ENCODE data around the gene GPR34. TPM values are rescaled to one million over a fixed set of nuclear protein-coding genes. Genes with fewer than 3 reads are reported as not detected.
"Not testable (repeated sequence)": the region's sequence is repeated elsewhere in the genome, so short reads cannot be mapped to it uniquely, and the experiment has no call there.

The GPR34 gene, protein sequence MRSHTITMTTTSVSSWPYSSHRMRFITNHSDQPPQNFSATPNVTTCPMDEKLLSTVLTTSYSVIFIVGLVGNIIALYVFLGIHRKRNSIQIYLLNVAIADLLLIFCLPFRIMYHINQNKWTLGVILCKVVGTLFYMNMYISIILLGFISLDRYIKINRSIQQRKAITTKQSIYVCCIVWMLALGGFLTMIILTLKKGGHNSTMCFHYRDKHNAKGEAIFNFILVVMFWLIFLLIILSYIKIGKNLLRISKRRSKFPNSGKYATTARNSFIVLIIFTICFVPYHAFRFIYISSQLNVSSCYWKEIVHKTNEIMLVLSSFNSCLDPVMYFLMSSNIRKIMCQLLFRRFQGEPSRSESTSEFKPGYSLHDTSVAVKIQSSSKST
- polyA plus RNA-seq (ENCODE audit: insufficient read length in 4 of 4) = 1 to 10 TPM; 1.5 to 5.6 (median 4.3) TPM

DNA sequence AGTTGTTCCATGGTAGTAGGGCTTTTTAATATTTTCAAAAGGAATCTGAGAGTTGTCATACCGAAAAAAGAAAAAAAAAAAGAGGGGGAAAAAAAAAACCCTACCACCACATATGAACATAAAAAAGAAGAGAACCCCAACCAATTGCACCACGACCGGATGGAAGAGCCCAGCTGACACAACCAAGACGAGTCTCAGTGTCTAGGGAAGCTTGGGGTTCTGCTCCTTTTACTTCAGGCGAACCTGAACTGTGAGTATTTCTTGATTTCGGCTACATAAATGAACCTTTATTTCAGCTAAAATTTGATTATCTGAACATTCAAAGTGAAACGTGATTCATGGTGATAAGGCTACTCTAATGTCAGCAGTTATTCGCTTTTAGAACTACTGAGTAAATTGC, at the start of gene GPR34:
Gene GPR34 (plus strand): TSS at position 139 of the 400 bp plus-strand sequence. CDS start 6,661 bp downstream, outside the sequence.
- DNase-seq (ENCODE audit: low read depth in 4 of 4, low spot score in 2 of 4) = no peak

DNA sequence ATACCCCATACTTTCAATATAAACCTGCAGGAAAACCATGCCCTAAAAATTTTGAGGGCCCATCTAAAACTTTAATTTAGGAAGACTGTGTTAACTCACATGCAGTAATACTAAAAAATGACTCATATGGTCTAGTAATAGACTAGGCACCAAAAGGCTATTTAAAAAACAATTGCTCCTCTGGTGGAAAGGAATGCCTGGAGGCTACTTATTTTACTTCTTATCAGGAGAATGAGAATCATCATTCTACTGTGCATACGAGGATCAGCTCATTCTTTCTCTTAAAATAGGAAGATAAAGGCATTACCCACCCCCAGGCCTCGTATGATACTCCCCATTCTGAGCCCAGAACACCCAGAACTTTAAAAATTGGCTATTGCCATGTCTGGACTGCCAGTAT, 42.6 kb upstream of the GPR34 start:
- DNase-seq (ENCODE audit: low read depth in 4 of 4, low spot score in 2 of 4) = not testable (repeated sequence)

DNA sequence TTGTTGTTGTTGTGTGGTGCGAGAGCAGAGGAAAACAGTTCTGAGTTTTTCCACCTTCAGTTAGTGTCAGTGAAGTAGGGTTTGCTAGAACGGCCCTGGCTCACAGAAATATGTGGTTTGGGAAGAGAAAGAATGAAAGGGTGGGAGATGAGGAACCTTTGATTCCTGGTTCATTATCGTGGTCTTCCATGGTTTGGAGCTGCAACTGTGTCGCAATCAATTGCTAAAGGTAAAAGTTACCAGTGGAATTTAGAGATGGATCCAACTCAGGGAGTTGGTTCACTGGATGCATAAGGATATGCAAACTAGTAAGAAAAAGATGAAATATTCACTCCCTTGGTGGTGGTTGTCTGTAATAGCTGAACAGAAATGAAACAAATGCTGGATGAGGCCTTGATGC, 35.6 kb upstream of the GPR34 start:
- no peak for DNase-seq (ENCODE audit: low read depth in 4 of 4, low spot score in 2 of 4)

DNA sequence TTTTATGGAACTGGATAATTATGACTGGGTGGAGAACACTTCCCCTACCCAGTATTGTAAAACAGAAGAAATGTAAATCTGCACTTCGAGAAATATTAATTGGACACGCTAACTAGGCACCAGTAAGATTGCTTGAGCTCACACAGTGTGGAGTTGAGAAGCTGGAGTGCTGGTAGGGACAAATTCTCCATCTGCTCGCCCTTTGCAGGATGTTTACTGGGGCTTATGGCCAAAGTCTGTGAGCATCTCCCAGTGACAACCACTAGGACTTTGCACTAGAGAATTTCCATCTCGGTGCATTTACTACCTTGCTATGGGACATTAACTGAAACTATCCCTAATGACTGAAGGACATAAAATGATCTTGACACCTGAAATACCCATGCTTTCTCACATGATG, 33.7 kb upstream of the GPR34 start:
- DNase-seq (ENCODE audit: low read depth in 4 of 4, low spot score in 2 of 4) = no peak

DNA sequence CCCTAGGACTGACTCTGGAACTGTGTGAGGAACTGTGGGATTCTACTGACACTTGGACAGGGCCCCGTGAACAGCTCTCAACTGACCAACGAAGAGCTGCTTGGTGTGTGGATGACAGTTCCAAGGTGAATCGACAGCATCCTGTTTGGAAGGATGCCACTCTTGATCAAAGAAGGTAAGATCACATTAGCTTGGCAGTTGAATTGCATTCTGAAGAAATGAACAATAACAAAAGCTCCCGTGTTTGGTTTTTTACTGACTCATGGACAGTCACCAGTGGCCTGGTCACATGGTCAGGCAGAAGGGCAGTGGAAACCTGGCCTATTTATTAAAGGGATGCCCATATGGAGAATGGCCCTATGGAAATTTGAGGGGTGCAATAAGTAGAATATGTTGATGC, 33.1 kb upstream of the GPR34 start:
- DNase-seq (ENCODE audit: low read depth in 4 of 4, low spot score in 2 of 4) = no peak

DNA sequence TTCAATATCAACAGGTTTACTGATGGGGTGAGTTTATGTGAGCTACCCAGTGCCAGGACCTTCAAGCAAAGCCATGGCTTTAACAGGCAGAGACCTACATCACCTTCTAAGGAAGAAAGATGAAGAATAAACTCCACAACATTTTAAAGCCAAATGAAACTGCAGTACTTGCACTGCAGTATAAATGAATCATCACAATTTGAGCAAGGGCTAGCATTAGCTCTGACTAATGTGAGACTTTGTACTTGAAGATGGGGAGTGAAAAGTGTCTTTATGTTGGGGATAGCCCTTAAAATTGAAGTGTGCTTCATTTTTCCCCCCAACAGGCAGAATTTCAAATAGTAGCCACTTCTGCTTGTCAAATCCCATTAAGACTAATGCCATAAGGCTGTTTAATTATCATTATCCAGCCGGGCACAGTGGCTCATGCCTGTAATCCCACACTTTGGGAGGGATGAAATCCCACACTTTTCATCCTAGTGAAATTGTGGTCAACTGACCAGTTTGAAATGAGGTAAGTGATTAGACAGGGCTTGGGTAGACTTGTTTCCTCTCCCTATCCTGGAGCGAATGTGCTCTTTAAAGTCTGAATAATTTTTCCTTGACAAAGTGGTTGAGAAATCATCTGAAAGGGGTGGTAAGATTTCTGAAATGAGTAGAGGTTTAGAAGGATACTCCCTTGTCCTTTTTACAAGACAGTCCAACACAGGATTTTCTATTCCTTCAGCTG, 27.2 kb upstream of the GPR34 start:
- no peak for DNase-seq (ENCODE audit: low read depth in 4 of 4, low spot score in 2 of 4)

DNA sequence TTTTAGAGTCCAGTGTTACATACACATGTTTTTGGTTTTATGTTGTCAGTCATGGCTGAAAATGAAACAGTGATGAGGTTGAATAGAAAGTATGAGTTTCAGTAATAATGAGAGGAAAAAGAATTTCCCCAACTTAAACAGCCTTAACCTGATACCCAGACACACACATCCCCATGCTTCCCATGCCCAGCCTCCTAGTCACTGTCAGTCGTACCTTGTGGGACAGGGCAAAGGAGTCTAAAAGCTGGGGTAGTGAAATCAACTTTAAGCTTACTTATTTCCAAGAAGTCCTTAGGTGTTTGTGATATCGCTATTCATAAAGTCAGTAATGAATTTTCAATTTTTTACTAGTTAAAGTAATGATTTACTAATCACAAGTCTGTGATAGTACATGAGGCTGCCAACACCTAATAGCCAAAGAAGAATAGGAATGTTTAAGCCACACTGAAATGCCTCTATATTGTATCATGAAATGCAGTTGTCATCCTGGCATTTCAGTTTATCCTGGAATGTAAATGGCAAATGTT, 24.3 kb upstream of the GPR34 start:
- no peak for DNase-seq (ENCODE audit: low read depth in 4 of 4, low spot score in 2 of 4)

DNA sequence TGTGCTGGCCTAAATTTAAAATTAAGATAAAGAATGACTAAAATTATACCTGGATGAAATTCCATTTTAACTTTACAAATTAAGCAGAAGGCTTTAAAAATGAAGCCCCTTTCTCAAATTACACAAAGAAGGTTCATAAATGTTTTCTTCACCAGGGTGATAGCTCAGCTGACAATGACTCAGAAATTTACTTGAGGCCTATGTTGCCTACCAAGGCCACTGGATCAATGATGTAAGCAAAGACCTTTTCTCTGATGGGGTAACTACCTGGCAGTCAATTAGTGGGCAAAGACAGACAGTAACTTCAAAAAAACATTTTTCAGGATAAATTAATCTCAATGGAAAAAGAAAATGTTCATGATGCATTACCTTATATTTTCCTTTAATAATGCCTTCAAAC, 23.9 kb upstream of the GPR34 start:
- no peak for DNase-seq (ENCODE audit: low read depth in 4 of 4, low spot score in 2 of 4)

DNA sequence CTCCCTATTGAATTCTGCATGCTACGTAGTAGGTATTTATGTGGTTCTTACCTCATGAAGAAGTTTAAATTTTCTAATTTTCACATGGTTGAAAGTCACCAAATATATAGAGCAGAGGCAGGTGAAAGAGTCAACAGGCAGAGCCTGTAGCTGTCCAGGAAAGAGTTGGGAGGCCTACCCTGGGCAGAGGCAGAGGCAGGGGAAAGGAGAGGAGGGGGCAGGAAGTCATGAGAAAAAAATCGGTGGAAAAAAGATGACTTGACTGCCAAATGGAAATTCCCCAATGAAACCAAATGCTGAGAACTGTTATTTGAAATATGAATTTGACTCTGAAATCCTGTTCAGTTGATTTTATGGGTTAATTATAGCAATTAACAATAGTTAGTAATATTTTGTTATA, 23.1 kb upstream of the GPR34 start:
- no peak for DNase-seq (ENCODE audit: low read depth in 4 of 4, low spot score in 2 of 4)

DNA sequence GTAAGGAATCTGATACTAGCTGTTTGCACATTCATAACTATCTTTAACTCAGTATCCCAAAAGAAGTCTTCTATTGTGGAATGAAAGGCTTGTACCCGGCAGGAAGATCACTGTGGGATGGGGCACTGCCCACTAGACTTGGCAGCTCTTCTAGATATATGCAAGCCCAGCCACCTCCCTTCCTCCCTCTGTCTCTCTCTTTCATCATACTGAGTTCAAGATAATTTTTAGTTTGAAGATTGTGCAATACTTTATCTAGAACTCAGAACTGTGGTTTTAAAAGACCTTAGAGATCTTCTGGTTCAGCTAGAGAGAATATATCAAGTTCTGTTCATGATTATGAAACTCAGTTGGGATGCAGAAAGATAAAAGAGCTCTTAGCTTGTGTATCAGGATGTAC, 22.5 kb upstream of the GPR34 start:
- no peak for DNase-seq (ENCODE audit: low read depth in 4 of 4, low spot score in 2 of 4)

DNA sequence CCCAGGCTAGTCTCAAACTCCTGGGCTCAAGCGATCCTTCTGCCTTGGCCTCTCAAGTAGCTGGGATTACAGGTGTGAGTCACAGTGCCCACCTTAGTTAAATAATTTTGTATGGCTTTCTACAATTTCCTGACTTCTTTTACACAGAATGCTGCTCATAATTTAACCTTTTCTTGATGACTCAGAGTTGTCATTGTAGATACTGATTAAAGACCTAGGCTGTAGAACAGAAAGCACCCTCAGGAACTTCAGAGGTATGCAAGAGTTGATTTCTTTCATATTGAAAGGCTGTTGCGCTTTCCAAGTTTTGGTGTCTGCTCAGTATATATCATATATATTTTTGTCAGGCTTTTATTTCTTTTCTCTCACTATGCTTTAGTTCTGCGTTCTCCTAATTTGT, 21.1 kb upstream of the GPR34 start:
- DNase-seq (ENCODE audit: low read depth in 4 of 4, low spot score in 2 of 4) = no peak

DNA sequence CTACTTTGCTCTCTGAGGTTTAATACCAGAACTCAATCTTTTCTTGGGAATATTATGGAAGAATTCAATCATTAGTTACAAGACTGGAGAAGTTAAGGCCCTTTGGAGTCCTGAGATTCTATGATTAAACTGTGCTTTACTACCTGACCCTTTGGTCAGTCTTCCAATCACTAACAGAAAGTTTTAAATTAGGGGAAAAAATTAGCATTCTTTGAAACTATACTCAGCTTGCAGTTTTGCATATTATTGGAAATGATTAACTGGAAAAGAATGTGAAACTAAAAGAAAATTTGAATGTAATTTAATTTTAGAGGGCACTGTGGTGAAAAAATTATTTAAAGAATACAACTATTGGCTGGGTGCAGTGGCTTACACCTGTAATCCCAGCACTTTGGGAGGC, 18.7 kb upstream of the GPR34 start:
- no peak for DNase-seq (ENCODE audit: low read depth in 4 of 4, low spot score in 2 of 4)

DNA sequence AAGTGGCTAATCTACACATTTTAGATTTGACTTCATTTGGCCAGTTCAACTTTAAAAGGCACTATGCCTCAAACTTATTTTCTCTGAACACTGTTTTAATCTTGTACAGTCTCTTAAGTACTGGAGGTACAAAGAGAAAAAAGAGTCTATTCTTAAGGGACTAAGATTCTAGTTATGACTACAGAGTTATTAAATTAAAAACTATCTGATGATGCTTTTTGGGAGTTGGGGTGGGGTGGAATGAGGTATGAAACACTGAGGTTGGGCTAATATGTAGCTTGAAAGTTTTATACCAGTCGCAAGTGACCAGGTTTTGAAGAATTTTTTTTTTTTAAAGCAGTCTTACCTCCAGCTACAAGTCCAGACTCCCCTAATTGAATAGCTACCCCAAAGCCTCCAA, 17.7 kb upstream of the GPR34 start:
- DNase-seq (ENCODE audit: low read depth in 4 of 4, low spot score in 2 of 4) = no peak

DNA sequence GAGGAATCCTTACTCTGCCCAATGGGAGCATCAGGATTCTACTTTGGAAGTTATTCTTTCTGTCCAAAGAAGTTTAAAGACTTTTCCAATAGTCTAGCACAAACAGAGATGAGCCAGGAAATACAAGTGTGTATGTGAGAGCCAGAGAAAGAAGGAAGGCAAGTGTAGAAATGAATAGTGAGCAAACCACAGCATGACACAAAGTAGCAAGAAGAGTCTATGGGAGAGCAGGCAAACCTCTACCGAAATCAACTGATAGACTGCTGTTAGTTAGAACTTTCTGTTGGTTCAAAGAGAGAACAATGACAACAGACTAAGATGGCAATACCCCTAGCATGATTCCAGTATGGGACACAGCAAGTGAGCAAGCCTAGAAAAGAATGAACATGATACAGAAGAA, 16.1 kb upstream of the GPR34 start:
- no peak for DNase-seq (ENCODE audit: low read depth in 4 of 4, low spot score in 2 of 4)

DNA sequence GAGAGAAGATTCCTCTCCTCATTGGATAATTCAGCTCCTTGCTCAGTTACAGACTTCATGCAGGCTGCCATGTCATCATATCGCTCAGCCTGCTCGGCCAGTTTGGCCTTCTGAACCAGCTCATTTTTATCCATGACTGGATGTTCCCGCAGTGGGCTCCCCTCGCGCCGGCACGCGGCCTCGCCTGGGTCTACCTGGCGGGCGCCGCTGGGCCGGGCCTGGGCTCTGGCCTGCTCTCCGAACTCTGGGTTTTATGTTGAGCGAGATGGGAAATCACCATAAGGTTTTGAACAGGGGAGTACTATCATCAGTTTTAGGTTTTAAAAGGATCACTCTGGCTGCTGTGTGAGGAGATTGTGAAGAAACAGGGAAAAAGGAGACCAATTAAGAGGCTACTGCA, 12.4 kb upstream of the GPR34 start:
- DNase-seq (ENCODE audit: low read depth in 4 of 4, low spot score in 2 of 4) = not testable (repeated sequence)

DNA sequence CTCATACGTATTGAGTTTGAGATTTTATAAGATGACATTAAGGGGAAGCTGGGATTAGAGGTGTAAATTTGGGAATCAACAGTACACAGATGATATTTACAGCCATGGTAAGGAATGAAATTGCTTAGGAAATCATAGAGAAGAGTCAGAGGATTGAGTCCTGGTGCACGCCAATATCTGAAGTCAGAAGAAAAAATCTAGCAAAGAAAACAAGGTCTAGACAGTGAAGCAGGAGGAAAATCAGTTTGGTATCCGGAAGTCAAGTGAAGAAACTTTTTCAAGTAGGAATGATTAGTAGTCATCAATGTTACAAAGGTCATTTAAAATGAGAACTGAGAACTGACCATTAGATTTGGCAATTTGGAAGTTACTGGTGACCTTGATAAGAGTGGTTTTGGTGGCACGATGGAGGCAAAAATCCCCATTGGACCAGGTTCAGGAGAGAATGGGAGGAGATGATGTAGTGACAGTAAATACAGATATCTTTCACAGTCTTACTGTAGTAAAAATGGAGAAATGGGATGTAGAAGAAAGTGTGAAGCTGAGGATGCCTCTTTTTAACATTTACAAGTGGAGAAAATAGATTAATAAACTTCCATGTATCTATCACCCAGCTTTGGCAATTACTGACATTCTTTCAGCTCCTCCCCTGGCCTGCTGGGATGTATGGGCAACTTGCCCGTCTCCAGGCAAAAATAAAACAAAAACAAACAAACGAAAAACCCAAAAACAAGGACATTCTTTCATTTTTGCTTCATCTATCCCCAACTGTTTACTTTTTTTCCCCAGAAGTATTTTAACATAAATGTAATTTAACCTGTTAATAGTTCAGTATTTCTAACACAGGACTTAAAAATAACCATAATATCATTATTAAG, 11.4 kb upstream of the GPR34 start:
- DNase-seq (ENCODE audit: low read depth in 4 of 4, low spot score in 2 of 4) = no peak

DNA sequence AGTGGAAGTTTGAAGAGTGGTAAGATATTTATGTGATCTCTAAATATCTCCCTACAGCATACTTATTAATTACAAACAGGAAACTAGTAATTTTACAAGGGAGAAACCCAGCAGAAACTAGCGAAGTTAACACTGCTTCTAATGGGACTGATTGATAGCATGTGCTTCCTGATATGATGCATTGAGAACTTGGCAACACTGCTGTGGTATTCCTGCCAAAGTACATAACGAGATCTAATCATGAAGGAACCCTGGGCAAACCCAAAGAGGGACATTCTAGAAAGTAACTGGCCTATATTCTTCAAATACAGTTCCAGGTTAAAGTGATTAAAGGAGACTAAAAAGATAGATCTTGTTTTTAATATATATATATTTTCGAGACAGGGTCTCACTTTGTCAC, 4.6 kb upstream of the GPR34 start:
- DNase-seq (ENCODE audit: low read depth in 4 of 4, low spot score in 2 of 4) = no peak

DNA sequence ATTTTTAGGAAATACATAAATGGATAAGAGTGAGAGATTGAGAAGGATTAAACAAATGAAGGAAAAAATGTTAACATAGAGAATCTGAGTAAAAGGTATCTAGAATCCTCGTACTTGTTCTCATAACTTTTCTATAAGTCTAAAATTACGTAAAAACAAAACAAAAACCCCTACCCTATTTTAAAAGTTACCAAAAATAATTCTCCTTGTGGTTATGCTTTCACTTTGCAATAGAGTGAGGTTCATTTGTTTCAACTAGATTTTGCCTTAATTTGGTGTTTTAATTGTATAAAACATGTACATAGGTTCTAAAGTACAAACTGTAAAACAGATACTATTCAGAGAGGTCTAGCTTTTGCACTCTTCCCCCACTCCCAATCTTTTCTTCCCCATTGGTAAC, 3.8 kb upstream of the GPR34 start:
- DNase-seq (ENCODE audit: low read depth in 4 of 4, low spot score in 2 of 4) = no peak

DNA sequence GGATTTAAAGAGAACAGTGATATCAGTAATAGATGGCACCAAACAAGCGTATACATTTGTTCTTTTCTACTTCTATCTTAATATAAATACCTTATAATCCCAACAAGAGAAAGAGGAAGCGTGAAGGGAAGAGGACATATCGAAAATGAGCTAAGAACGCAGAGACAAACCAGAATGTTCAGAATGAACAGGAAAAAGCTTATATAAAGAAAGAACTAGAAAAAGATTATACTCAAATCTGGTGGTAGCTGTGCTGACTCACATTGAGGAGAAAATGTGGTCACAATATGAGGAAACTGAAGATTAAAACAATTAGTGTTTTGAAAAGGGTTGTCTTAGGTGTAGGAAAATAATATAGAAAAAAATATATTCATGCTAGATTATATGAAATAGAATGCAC, 2.0 kb upstream of the GPR34 start:
- no peak for DNase-seq (ENCODE audit: low read depth in 4 of 4, low spot score in 2 of 4)

DNA sequence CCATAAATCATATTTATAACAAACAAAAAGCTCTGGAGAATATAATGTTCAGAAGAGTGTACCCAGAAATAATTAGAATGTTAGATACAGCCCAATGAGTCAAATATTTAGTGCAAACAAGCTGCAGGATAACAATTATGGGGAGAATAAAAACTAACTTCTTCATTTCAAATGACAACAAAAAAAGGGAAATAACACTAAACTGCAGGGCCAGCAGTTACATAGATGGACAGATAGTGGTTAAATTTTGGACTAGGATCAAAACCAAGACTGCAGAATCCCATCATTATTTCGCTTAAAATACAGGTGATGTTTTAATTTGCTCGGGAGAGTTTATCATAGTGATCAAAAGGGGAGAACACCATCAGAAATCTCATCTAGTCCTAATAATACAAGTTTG, 617 bp upstream of the GPR34 start:
- DNase-seq (ENCODE audit: low read depth in 4 of 4, low spot score in 2 of 4) = no peak

DNA sequence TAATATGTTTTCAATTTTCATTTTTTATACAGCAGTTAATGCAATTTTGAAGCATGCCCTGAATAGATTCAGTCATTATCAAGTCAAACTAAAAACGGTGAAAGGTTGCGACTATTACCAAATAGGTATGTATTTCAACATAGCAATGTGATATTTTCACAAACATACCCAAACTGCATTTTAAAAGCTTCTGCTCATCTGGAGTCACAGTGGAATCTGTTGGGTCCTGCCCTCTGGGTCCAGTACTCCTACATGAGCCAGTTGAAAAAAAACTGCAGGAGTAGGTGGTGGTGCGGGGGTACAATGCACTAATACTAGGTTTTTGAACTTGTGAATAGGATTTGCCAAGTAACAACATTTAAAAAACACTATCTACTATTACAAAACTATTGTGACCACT, 938 bp downstream of the GPR34 start:
- no peak for DNase-seq (ENCODE audit: low read depth in 4 of 4, low spot score in 2 of 4)
